GM19238 (cell line): Measurements from ENCODE around the gene TFF1.

Source experiments
- DNase-seq: peaks from one replicate; pipeline ENCODE4 v3.0.0; 2011; ENCODE audit warnings: low spot score; ENCODE audit not compliant: insufficient read length

Gene TFF1

DNA sequence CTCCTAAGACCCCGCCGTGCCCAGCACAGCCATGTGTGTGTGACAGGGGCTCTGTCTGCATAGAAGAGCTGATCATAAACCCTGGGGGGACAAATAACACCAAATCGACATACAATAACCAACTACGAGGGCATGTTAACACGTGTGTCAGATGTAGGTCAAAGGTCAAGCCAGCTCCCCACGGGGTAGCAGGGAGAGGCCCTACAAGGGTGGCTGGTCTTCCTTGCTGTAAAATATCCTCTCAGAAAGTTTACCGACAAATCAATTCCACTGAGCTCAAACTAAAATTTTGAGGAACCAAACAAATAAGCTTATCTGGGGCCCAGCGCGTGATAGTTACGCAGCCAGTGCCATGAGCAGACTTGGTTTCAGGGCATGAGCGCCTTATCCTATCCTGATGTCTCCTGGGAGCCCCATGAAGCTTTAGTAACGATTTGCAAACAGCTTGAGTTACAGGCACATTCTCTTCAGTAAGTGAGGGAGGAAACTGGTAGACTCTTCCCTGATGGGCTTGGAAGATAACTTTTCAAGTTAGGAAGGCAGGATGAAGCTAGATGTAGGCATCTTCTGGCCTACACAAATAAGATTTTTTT lies 32.2 kb upstream of the TFF1 start:
- DNase-seq, result no peak

DNA sequence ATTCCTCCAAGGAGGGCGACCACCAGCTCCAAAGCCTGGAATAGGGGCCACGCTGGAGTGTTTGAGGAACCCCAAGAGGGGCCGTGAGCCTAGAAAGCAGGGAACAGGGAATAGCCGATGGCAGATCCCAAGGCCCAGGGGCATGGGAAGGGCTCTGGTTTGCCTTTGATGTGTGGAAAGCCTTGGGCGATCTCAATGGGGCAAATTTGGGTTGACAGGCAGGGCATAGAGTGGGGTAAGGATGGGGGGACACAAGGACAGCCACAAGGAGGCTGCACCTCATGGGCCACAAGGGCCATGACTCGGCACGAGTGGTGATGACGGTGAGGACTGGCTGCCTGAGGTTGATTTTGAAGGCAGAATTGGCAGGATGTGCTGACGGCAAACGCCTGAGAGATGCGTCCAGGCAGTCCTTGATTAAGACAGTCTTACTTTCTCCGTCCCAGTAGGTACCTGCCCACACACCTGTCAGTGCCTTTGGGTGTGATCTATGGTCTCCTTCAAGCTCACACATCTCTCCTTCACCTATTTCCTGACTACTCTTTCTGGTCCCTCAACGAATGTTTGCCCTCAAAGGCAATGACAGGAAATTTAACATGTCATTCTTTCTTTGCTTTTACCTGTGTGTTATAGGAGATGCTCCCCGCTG lies 31.5 kb upstream of the TFF1 start:
- no peak for DNase-seq

DNA sequence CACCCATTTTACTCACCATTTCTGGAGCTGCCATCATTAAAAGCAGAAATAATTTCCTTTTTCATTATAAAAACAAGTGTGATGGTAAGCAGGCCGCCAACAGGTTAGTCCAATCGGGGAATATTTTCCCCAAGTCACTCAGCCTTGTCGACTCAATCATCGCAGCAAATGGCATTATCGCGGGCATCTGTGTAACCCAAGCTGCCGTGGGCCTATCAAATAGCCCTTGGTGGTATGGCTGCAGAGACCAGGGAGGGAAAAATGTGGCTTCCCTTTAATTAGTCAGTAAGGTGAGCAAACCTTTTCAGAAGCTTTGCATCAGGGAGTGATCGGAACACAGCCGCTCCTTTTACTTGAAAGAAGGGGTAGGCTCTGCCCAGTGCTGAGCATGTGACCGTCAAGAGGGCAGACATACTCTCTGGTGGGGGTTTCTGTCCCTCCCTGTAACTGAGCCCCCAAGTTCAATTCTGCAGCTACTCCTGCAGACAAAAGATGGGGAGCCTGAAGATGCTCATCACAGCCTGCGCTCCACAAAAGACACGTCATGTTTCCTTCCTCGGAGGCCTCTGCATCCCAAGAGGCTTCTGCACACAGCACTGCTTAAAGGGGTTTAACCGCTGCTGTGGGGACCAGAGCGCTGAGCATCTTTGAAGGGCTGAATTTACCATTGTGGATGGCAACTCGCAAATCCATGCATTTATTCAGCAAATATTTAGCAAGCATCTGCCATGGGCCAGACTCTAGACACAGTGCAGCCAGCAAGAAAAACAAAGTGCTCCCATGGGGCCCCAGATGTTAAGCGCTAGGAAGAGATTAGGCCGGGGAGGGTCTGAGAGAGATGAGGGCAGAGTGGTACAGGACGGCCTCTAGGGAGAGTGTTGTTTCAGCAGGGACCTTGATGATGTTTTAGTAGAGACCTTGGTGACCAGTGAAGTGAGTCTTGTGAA lies 30.7 kb upstream of the TFF1 start:
- no peak for DNase-seq

DNA sequence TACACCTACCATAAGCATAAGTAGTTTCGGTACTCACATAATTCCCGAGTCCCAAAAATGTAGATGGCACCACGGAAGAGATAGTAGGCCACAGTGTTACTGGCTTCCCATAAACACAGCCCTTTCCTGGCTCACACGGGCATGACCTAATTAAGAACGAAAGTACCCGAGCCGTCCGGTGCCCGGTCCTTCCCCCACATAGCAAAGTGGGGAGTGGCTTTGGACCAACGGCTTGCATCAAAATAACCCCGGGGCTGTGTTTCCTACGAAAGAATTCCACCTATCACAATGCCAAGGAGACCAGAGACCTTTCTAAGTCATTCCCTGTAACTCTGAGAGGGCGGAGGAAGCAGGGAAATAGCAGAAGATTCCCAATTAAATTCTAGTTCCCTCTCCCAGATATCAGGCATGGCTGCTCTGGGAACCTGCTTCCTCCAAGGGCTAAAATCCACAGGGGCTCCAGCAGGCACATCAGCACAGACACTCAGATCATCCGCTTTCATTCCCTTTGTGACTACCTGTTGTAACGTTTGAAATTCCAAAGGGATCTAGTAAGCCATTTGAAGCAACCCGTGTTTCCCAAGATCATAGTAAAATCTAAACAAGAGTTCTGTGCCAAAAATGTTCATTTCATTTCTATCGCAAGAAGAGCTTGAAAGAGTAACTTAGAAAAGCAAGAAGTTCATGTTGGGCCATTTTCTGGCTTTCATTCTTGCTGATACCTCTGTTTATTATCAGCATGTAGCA lies 29.7 kb upstream of the TFF1 start, which contains the start of gene TMPRSS3:
Gene TMPRSS3, minus strand, starts transcription at position 148 of the 747 bp plus-strand sequence. CDS start 635 bp downstream, outside the sequence.
- DNase-seq, result no peak

DNA sequence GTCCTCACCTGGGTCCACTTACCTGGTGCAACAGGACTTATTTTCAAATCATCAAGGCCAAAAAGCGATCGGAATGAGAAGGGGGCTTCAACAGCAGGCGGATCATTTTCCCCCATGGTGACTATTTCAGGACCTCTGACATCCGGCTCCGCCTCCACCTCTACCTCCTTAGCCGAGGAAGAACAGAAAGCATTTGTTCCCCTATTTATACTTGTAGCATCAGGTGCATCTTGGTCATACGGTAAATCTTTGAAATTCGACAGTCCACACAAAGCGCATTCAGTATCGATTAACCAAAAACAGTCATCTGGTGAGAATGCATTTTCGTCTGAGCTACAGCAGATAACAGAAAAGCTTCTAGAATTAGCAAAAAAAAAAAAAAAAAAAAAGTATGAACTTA lies 29.0 kb upstream of the TFF1 start:
- DNase-seq, result no peak

DNA sequence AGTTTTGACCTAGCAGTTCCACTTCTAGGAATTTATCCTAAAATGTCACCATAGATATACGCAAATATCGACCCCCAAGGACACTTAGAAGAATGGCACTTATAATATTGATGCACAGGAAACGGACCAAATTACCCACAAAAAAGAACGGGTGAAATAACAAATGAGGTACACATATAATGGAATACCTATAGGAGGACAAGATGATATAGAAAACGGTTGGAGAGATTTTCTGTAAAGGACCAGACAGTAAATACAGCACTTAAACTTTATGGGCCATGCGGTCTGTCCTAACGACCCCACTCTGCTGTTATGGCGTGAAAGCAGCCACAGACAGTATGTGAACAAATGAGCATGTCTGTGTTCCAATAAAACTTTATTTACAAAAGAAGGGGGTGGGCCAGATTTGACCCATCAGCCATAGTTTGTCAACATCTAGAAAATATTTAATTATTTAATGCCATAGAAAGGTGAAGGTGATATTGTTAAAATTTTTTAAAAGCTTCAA lies 27.2 kb upstream of the TFF1 start:
- no peak for DNase-seq

DNA sequence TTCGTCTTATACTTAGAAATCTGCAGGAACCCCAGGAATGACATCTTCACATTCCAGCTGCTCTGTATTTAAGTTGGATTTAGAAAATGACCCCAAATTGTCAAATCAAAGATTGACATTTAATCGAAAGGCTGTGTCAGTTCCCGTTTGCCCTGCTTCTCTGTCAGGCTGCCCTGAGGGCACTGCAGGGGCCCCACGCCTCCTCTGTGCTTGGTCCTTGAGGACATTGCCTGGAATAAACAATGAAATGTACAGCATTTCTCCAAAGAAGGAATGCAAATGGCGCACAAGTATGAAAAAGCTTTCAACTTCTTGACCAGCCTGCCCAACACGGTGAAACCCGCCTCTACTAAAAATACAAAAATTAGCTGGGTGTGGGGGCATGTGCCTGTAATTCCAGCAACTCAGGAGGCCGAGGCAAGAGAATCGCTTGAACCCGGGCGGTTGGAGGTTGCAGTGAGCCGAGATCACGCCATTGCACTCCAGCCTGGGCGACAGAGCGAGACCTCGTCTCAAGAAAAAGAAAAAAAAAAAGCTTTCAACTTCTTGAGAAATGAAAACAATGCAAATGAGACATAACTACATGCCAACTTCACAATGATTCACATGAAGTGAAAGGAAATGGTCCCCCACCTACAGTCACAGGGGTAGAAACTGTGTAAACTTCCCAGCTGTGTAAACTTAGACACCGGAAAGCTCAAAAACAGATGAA lies 26.6 kb upstream of the TFF1 start:
- DNase-seq, result peak; percentile 48

DNA sequence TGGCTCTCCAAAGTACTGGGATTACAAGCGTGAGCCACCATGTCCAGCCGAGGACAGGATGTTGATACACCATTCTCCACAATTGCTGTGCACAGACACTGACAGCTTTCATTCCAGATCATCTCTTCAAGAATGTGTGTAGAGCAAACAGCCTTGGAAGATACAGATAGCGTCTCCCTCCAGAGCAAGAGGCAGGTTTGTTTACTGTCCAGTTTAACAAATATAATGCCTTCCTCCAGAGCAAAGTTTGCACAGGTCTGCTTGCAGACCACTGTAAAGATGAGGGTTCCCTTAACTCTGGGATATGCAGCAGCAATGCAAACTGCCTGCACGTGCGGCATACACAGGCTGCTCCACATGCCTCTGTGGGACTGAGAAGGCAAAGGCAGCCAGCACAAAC lies 25.0 kb upstream of the TFF1 start:
- no peak for DNase-seq

DNA sequence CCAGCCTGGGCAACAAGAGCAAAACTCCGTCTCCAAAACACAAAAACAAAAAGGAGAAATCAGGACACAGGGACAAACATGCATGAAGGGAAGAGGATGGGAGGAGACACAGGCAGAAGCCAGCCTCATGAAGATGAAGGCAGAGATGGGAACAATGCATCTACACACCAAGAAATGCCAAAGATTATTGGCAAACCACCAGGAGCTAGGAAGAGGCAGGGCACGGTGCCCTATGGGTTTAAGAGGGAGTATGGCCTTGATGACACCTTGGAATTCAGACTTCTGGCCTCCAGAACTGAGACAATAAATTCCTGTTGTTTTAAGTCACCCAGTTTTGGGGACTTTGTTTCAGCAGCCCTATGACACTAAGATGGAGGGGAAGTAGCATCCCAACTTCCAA lies 24.4 kb upstream of the TFF1 start:
- DNase-seq, result no peak

DNA sequence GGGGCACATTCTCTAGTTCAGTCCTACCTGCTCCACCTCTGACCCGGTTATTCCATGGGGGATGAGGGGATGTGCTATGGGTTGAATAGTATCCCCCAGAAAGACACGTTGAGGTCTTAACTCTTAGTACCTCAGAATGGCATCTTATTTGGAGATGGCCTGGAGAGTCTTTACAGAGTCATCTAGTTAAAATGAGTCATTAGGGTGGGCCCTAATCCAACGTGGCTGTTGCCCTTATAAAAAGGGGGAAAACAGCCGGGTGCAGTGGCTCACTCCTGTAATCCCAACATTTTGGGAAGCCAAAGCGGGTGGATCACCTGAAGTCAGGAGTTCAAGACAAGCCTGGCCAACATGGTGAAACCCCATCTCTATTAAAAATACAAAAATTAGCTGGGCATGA lies 23.9 kb upstream of the TFF1 start:
- no peak for DNase-seq

DNA sequence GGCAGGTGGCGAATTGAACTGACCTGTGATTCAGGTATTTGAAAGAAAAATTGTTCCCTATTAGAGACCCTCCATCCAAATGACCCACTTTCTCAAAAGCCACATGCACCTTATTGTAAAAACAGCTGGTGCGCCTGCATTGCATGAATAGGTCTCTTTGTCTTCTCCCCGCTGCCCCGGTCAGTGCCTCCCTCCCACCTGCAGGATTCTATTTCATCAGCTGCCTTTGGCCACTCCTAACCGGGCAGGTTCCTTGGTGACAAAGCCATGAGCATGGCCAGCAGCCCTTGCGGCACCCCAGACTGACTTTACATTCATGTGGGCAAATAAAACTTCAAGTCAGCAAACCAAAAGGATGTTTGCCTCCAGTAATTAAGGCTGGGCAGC lies 23.1 kb upstream of the TFF1 start:
- DNase-seq, result no peak

DNA sequence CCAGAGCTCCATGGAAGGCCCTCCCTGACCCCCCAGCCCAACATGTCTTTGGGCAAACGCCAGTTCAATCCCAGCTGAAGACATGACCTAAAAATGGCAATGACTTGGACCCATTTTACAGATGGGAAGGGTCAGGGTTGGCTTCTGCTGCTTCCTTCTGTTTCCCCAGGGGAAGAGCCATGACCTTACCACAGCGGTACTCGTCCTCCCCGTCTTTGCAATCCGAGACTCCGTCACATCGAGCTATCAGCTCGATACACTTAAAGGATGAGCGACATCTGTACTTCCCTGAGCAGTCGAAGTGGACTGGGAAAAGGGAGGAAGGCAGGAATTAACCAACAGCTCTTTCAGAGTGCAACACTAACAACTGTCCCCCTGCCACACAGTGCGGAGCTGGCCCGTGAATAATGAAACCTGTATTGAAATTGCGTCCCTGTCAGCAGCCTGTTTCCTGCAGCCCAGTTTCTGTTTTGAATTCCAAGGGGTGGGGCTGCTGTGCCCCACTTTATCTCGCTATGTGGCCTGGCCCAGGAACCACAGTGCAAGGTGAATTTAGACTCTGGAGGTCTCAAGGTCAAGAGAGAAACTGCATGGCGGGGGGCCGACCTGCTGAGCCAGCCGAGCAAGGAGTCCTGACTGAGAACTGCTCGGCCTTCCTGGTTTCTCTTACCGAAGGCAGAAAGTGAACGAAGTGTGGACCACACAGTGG lies 22.6 kb upstream of the TFF1 start:
- peak; percentile 33 for DNase-seq

DNA sequence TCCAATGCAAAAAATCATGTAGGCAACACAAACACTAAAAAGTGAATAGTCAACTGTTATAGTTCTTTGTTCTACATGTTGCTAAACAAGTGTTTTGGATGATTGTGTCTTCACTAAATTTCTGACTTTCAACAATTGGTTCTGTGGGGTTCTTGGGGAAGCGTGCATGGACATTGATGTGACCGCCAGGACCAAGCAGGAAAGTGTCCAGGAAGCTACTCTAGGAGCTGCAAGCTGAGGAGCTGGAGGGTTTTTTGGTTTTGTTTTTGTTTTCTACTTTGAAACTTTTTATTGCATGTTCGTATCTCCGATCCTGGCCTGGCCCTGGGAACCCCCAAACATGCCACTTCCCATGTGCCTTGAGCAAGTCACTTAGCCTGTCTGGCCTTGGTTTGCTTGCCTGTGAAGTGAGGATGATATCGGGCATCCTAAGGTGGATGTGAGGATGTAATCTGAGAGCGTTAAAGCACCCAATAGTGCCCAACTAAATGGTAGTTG lies 21.6 kb upstream of the TFF1 start:
- DNase-seq, result no peak

DNA sequence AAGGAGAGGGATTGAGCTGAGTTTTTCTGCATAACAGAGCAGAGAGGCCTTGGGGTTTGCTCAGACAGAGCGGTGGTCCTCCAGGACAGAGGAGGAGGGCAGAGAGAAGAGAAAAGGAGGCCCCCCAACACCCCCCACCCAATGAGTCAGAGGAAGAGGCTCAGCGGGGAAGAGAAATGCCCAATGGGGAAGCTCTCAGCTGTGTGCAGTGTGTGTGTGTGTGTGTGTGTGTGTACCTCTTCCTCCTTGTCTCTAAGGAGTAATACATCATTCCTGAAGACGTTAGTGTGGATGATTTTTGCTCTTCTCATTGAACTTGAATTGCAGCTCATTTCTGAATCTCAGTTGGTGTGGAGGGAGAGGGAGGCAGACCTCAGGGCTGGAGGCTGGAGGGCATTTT lies 20.8 kb upstream of the TFF1 start:
- no peak for DNase-seq

DNA sequence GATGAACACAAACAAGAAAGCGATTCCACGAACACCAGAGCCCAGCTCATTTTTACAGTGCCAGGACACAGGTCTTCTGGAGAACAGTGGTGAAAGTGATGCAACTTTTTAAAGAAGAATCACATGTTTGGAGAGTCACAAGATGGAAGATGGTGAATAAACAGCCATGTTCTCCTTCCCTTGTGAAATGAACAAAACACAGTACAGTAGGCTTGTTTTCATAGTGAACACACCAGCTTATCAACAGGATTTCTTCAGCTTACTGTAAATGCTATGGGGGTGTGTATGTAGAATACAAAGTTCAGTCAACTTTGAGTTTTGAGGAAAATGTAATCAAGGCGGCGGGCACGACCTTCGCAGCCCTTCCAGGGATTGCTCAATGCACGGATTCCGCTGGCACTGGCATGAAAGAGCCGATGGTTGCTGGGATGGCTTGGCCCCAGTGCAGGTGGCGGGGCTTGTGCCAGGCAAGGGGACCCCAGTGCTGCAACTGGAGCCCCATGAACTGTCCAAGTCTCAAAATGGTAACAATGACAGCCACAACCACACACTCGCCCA lies 19.8 kb upstream of the TFF1 start:
- DNase-seq, result no peak

DNA sequence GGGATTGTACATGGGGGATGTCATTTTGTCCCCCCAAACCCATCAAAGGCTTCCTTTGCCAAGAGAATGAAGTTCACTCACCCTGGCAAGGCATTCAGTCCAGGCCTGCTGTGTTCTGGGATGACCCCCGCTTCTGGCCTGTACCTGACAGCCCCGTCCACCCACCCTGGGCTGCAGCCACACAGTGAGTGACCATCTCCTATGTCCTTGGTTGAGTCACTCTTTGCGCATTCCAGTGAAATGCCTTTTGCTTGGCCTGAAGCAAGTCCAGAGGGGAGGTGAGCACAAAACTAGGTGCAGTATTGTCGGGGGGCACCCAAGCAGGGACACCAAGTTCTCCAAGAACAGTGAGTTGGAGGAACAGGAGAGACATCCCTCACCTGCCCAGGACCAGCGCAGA lies 19.3 kb upstream of the TFF1 start:
- DNase-seq, result no peak

DNA sequence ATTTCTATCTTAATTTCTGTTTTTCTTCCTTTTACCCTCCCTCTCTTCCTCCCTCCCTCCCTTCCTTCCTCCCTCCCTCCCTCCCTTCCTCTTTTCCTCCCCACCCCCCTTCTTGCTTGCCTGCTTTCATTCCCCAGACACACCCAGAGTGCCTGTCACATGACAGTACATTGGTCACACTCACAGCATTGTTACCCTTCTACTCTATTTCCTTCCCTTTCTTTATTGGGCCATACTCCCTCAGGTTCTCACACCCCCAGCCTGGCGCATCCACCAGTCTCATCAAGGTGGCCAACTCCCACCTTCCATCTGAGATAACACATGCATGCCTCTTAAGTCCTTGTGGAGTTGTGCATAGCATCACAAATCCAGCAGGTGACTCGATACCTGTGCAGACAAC lies 18.7 kb upstream of the TFF1 start:
- no peak for DNase-seq

DNA sequence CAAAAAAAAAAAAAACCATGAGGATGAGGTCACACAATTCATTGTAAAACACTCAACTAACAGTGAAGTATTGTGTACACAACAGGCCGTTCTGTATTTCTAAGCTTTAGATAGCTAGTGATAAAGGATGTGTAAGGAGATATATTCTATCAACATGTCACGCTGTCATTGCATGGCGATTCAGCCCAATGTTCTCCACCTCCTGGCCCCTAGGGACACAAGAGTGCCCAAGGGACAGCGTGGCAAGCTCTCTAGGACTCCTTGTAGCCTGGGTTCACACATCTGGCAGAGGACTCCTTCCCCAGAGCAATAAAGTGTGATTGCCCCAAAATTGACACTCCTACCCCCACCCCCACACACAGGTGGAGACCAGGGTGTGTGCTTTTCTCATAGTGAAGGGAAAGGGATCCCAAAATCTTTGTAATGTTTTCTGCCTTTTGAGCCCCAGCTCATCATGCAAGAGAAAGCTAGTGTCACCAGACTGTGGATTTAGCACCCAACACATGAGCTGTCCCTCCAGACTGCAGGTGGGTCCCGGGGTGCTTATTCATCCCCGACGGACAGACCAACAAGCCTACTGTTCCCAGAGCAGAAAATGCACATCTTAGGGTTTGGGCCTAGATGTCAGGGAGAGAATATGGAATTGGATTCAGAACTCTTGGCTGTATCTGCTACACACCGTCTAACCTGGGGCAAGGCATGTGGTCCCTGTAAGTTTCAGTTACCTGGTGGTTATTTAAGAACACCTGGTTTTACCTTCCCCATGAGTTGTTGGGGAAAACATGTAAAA lies 18.0 kb upstream of the TFF1 start:
- no peak for DNase-seq

DNA sequence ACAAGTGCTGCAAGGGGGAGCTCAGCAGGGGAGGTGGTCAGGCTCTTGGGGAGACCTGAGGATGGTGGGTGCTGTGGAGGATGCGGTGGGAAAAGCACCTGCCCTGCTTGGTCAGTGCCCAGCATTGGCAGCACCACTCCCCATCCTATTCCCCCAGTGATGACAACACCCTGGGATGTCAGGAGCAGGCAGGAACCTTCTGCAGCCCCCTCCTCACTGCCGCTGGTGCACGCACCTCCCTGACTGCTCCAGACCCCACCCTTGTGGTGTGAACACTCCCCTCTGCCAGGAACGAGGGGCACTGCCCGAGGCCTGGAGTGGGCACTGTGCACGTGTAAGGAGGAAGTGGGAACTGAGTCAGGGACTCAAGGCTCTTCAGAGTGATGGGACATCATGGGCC lies 17.0 kb upstream of the TFF1 start:
- no peak for DNase-seq
